Endometrial microvascular endothelial cells (primary cell): ENCODE measurements around the gene PDZD2. TPM values are rescaled to one million over a fixed set of nuclear protein-coding genes. Genes with fewer than 3 reads are reported as not detected.
"Not testable (repeated sequence)": the region's sequence is repeated elsewhere in the genome, so short reads cannot be mapped to it uniquely, and the experiment has no call there.

ENCODE experiments used
- in situ Hi-C: cut with HindIII; loops from 2 replicates; pipeline ENCODE4 v1.10.0; 2017; ENCODE audit warnings: low sequenced_read_pairs, low pct_unique_long_range_greater_than_20kb; ENCODE audit errors: inconsistent ontology term
- total RNA-seq: library from RNA; depleted of rRNA; stranded (reverse); fragments of >200 nt; gene quantifications from one replicate; pipeline ENCODE4 v1.2.3, GENCODE V29; 2015; ENCODE audit errors: inconsistent ontology term

Gene PDZD2
- total RNA-seq, 1 donor from 2014 or later = 5.4 TPM

- in situ Hi-C loops = no loop called here
Measured at GRCh38 chr5:31675472-31675871, 36.5 kb downstream of the PDZD2 start.

- in situ Hi-C loops = no loop called here
Measured at GRCh38 chr5:31678180-31678579, 39.2 kb downstream of the PDZD2 start.

- in situ Hi-C loops = no loop called here
Measured at GRCh38 chr5:31680528-31680927, 41.6 kb downstream of the PDZD2 start.

- in situ Hi-C loops = no loop called here
Measured at GRCh38 chr5:31682025-31682424, 43.1 kb downstream of the PDZD2 start.

GRCh38 chr5:31682851-31683250 lies 43.9 kb downstream of the PDZD2 start:
- in situ Hi-C loops = no loop called here

GRCh38 chr5:31688515-31689092 lies 49.7 kb downstream of the PDZD2 start:
- in situ Hi-C loops = no loop called here

GRCh38 chr5:31691408-31691807 lies 52.5 kb downstream of the PDZD2 start:
- in situ Hi-C loops = not testable (repeated sequence)

- in situ Hi-C loops = no loop called here
Measured at GRCh38 chr5:31692561-31693221, 53.8 kb downstream of the PDZD2 start.

GRCh38 chr5:31698673-31699072 lies 59.7 kb downstream of the PDZD2 start:
- in situ Hi-C loops = no loop called here

GRCh38 chr5:31701642-31702299 lies 62.8 kb downstream of the PDZD2 start:
- in situ Hi-C loops = no loop called here

- in situ Hi-C loops = no loop called here
Measured at GRCh38 chr5:31702712-31703111, 63.8 kb downstream of the PDZD2 start.

GRCh38 chr5:31703757-31704156 lies 64.8 kb downstream of the PDZD2 start:
- in situ Hi-C loops = no loop called here

- in situ Hi-C loops = no loop called here
Measured at GRCh38 chr5:31706186-31706585, 67.3 kb downstream of the PDZD2 start.

- in situ Hi-C loops = no loop called here
Measured at GRCh38 chr5:31707329-31707728, 68.4 kb downstream of the PDZD2 start.

- in situ Hi-C loops = no loop called here
Measured at GRCh38 chr5:31708089-31708488, 69.2 kb downstream of the PDZD2 start.

- in situ Hi-C loops = no loop called here
Measured at GRCh38 chr5:31711363-31711762, 72.4 kb downstream of the PDZD2 start.

- in situ Hi-C loops = no loop called here
Measured at GRCh38 chr5:31711935-31712592, 73.1 kb downstream of the PDZD2 start.

- in situ Hi-C loops = no loop called here
Measured at GRCh38 chr5:31717561-31717960, 78.6 kb downstream of the PDZD2 start.

- in situ Hi-C loops = no loop called here
Measured at GRCh38 chr5:31720004-31720403, 81.1 kb downstream of the PDZD2 start.

GRCh38 chr5:31720811-31721345 lies 81.9 kb downstream of the PDZD2 start:
- in situ Hi-C loops = no loop called here
